ENCODE measurements around the gene INPP5B.

The INPP5B gene

DNA sequence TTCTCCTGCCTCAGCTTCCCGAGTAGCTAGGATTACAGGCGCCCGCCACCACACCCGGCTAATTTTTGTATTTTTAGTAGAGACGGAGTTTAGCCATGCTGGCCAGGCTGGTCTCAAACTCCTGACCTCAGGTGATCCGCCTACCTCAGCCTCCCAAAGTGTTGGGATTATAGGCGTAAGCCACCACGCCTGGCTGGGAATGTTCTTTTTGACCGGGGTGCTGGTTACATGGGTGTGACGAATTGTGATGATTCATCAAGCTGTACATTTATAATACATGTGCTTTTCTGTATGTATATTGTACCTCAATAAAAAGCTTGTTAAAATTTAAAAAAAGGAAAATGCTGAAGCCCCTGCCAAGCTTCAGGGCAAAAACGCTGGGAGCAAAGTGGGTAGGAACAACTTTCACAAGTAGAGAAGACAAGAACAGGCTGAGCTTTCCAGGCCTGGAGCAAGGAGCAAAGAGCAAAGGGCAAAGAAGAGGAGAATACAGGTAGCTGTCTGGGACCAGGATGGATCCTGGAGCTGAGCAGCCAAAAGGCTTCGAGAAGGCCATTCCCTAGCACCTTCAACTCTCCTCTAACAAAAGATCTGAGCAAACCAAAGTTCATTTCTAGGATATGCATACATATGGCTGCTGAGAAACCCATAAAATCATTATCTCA is 118.3 kb downstream of the INPP5B start:
- DNase-seq = no peak

DNA sequence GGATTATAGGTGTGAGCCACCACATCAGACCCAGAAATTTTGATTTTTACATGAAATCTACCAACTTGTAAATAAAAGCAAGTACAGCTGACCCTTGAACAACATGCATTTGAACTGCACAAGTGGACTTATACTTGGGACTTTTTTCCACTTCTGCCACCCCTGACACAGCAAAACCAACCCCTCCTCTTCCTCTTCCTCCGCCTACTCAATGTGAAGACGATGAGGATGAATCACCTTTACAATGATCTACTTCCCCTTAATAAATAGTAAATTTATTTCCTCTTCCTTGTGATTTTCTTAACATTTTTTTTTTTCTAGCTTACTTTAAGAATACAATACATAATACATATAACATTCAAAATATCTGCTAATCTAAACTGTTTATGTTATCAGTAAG is 121.3 kb downstream of the INPP5B start:
- DNase-seq = no peak

DNA sequence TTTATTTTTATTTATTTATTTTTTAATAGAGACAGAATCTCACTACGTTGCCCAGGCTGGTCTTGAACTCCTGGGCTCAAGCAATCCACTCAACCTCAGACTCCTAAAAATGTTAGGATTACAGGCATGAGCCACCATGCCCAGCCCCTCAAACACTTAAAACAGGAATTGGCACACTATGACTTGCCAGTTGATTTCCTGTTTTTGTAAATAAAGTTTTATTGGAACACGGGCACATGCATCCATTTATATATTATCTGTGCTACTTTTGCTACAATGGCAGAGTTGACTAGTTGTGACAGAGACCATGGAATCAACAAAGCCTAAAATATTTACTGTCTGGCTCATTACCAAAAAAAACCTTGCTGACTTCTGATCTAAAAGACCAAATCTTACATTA is 122.9 kb downstream of the INPP5B start:
- DNase-seq = no peak

DNA sequence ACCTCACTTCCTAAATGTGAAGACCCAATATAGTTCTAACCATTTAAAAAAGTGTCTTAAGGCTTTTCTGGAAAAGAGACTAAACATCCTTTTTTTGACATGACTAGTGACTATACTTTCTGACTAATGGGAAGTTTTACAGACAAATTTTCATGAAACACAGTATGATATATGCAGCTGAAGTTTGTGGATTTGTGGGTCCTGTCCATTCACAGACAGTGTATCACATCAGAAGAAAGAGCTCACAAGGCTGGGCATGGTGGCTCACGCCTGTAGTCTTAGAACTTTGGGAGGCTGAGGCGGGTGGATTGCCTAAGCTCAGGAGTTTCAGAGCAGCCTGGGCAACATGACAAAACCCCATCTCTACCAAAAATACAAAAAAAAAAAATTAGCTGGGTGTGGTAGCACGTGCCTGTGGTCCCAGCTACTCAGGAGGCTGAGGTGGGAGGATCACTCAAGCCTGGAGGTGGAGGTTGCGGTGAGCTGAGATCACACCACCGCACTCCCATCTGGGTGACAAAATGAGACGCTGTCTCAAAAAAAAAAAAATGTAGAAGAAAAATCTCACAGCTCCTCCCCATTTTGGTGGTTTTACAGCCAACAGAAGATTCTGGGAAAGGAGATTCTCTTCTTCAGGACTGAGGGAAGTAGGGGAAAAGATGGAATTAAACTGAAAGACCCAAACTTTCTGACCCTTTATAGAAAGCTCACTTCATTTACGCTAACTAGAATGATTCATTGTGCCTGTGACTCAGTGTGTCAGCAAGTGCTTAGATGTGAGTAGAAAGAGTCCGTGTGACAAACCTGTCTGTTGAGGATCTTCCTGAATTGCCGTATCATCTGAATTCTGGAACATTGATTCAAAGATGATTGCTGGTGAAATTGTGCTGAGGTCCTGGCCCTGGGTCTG is 123.7 kb downstream of the INPP5B start:
- DNase-seq = no peak

DNA sequence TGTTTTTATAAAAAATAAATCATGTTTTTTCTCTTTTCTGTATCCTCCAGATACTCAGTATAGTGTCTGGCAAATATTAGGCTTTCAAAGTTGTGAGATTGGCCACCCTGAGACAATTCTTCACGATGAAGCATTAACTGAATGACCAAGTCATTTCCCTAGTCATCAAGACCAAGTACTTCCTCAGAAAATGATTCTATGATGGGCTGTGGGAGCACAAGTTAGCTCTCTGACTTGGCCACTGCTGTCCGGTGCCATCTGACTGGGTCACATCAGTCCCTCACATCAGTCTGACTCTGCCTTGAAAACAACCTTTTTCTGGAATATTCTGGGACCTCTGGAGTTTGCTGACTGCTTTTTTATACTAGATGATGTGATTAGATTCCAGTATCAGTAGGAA is 125.4 kb downstream of the INPP5B start:
- no peak for DNase-seq

DNA sequence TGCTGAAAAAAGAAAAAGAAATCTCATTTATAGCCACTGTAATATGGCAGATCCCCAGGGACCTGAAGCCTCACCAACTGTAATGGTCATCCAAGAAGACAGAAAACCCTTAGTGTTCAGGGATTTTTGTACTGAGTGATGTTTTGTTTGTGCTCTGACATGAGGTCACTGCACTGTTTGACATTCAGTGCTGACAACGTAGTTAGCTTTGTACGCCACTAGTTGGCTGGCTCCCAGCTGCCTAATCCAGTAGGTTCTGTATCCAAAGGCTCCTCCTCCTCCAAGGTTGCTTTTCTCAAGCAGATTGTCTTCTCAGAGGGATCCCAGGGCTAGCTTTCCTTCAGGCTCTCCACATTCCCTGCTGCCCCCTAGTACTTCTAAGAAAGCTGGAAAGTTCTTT is 129.4 kb downstream of the INPP5B start:
- no peak for DNase-seq

DNA sequence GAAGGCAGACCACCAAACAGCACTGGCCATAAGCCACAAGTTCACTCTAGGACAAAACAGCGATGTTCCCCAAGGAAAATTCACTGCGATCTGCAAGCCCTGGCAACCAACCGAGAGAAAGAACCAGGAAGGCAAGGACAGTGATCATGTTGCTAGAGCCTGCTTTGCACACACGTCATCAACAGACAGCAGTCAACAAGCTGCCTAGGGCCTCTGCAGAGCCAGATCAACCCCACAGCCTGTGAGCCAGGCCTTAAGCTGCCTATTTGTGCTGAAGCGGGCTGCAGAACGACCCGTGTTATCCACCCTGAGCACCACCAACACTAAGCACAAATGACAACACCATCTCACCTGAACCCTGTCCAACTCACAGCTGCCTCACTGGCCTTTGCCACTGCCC is 132.6 kb downstream of the INPP5B start:
- no peak for DNase-seq

DNA sequence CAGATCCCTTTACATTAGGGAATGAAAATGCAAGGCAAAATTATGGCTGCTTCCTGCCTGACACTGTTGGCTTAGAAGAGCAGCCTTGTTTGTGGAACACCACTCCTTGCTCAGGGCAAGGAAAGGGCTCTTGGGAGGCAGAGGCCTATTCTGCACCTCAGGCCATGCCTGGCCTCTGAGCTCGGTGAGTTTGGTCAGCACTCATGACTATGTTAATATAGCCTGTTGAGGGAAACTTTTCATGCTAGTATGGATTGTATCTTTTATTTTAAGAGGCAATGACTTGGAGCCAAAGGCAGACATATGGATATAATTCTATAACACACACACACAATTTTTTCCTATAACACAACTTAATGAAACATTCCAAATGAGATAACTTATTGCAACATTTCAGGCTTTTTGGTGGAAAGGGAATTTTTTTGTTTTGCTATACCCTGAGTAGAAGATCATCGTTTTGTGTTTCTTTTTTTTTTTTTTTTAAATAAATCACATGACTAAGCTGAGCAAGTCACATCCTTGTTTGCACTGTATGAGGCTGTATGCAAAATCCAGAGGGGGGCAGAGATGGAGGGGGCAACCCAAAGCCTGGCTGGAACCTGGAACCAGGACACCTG is 133.2 kb downstream of the INPP5B start:
- DNase-seq = no peak

DNA sequence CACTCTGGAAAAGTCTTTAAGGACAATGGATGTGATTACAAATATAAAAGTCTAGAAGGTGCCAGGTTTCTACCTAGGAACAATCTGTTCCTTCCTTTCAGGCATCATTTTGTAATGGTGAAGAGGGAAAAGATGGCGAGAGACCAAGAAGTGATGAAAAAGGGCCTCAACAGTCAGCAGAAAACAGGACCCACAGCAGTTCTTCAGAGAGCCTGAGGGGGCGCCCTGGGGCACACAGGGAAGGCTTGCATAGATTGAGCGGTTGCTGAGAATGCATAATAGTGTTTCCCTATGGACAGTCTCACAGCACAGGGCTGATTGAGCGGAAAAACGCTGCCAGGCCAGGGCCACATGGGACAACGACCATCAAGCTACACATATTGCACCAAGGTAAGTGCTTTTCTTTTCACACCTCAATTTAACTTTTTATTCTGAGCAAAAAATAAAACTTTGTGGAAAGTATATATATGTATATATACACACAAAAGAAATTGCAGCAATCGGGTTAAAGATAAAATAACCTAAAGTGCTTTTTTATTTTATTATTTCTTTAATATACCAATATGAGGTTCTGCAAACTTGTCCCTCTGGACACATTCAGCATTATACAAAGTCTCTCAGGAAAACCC is 135.7 kb downstream of the INPP5B start:
- DNase-seq = peak; percentile 73 to 82
